ENCODE results near the gene ZKSCAN1. TPM values are rescaled to one million over a fixed set of nuclear protein-coding genes. Genes with fewer than 3 reads are reported as not detected.
"Not testable (repeated sequence)": the region's sequence is repeated elsewhere in the genome, so short reads cannot be mapped to it uniquely, and the experiment has no call there.

ZKSCAN1 gene
- total RNA-seq: 10 to 100 TPM; 51.1 to 58.6 TPM
- total RNA-seq: 80.0 to 125 reads per million in 2 donors

DNA sequence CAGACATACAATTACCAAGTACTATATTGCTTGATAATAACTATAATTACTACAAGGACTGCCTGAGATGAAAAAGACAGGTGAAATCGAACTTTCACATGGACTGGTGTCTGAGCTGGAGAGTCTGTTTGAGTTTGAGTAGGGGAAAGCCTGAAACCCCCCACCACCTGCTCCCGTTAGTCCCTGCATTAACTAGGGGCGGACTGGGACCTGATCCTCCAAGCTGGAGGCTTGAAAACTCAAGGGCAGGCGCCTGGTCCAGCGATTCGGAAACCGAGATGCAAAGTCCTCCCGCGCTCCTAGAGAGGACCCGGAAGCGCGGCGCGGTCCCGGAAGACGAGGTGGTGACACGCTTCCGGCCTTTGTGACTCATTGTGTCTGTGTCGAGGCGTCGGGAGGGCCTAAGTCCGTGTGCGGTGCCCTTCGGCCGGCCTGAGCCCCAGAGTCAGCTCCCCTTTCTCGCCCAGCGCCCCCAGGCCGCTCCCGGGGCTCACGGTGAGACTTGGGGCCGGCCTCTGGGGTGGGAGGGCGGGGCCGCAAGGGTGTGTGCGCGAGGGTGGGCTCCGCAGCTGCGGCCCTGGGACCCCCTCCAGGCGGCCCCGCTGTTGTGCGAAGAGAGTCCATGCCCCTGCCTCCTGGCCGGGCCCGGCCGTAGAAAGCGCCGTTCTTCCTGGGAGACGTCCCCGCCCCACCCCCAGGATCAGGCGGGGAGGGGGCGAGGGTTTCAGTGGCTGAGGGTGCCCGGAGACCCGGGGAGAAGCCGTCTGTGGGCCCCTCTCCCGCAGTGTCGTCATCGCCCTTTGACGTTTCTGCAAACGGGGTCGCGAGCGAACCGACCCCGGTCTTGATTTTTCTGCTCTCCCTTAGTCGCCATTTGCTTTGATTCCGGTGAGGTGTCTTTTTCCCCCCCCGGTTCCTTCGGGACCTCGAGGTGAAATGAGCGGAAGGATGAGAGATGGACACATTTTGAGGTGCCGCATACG lies at the start of gene ZKSCAN1:
Gene ZKSCAN1 (plus strand): TSS at position 365 of the 983 bp plus-strand sequence. CDS start 7,911 bp downstream, outside the sequence.
- ATAC-seq (peak; percentile 98), DNase-seq (peak; percentile 67 to 78 (median 74))
- H3K9me3 ChIP-seq (ENCODE audit: control insufficient read depth, low read length, poor library complexity, severe bottlenecking): no peaks in the 10 kb centered on the region
- Mint-ChIP-seq H3K4me3 (peak within 1 kb of the TSS; percentile 93), H3K27me3 (no peaks in the 10 kb centered on the region), H3K36me3 (ENCODE audit: low read depth) (peaks cover 4% of the 10 kb centered on the region), H3K4me1 (peaks cover 22% of the 10 kb centered on the region), H3K27ac (peak within 1 kb of the TSS; percentile 95)

DNA sequence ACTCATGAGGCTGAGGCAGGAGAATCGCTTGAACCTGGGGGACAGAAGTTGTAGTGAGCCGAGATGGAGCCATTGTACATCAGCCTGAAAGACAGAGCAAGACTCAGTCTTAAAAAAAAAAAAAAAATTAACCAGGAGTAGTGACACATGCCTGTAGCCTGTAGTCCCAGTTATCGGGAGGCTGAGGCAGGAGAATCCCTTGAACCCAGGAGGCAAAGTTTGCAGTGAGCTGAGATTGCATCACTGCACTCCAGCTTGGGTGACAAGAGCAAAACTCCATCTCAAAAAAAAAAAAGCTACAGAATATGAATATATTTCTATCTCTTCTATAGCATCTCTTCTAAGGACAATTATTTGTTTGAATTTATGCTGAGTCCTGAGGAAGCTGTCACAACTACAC lies 46.1 kb upstream of the ZKSCAN1 start:
- no peak for DNase-seq
- H3K4me3 Mint-ChIP-seq: no peak overlapping the region
- H3K4me1 Mint-ChIP-seq: no peaks in the 10 kb centered on the region
- no peak for ATAC-seq
- H3K9me3 ChIP-seq (ENCODE audit: control insufficient read depth, low read length, poor library complexity, severe bottlenecking): peaks cover 3% of the 10 kb centered on the region
- H3K27ac Mint-ChIP-seq: no peak overlapping the region
- no peaks in the 10 kb centered on the region for H3K36me3 Mint-ChIP-seq (ENCODE audit: low read depth)
- peaks cover 58% of the 10 kb centered on the region for H3K27me3 Mint-ChIP-seq

GRCh38 chr7:99969813-99970212 lies 45.6 kb upstream of the ZKSCAN1 start:
- H3K27ac Mint-ChIP-seq, ATAC-seq: not testable (repeated sequence)
- H3K27me3 Mint-ChIP-seq: peaks cover 53% of the 10 kb centered on the region

DNA sequence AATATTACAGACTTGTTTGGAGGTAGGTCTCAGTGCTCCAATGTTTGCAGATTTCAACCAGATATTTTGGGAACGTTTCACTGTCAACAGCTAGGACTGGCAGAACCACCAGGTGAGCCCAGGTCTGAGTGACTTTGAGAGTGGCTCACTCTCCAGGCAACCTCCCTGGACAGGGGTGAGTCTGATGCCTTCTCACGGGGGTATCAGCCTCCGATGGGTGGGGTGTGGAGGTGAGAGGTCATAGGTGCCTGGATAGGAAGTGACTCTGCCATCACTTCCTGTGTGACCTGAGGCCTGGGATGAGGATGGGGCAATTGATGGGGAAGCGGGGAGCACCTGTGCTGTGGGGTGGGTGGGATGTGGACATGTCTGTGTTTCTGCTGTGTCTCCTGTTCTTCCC lies 44.2 kb upstream of the ZKSCAN1 start:
- Mint-ChIP-seq H3K4me1 (no peaks in the 10 kb centered on the region), H3K27me3 (peaks cover 53% of the 10 kb centered on the region), H3K27ac (no peak overlapping the region), H3K36me3 (ENCODE audit: low read depth) (no peaks in the 10 kb centered on the region), H3K4me3 (no peak overlapping the region)
- DNase-seq (no peak), ATAC-seq (no peak)
- peaks cover 3% of the 10 kb centered on the region for H3K9me3 ChIP-seq (ENCODE audit: control insufficient read depth, low read length, poor library complexity, severe bottlenecking)

More at GRCh38 chr7:99969813-99970212, 45.6 kb upstream of the ZKSCAN1 start:
- DNase-seq; H3K4me3 Mint-ChIP-seq; H3K36me3 Mint-ChIP-seq (ENCODE audit: low read depth); H3K9me3 ChIP-seq (ENCODE audit: control insufficient read depth, low read length, poor library complexity, severe bottlenecking); H3K4me1 Mint-ChIP-seq: not testable (repeated sequence)

DNA sequence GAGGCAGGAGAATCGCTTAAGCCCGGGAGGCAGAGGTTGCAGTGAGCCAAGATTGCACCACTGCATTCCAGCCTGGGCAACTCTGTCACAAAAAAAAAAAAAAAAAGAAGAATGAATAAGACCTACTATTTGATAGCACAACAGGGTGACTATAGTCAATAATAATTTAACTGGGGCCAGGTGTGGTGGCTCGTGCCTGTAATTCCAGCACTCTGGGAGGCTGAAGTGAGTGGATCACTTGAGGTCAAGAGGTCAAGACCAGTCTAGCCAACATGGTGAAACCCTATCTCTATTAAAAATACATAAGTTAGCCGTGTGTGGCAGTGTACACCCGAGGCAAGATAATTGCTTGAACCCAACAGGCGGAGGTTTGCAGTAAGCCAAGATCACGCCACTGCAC lies 41.6 kb upstream of the ZKSCAN1 start:
- H3K4me3 Mint-ChIP-seq; H3K4me1 Mint-ChIP-seq; H3K27ac Mint-ChIP-seq; DNase-seq; ATAC-seq; H3K9me3 ChIP-seq (ENCODE audit: control insufficient read depth, low read length, poor library complexity, severe bottlenecking); H3K36me3 Mint-ChIP-seq (ENCODE audit: low read depth): not testable (repeated sequence)
- H3K27me3 Mint-ChIP-seq: peaks cover 44% of the 10 kb centered on the region

- Mint-ChIP-seq H3K4me1 (peaks cover 3% of the 10 kb centered on the region), H3K27me3 (peaks cover 52% of the 10 kb centered on the region)
Measured at GRCh38 chr7:99974681-99975080, 40.7 kb upstream of the ZKSCAN1 start.

GRCh38 chr7:99975782-99976521 lies 39.4 kb upstream of the ZKSCAN1 start, which contains the start of gene AZGP1:
AZGP1 (minus strand) TSS chr7:99976031; CDS start chr7:99976020, 11 bp downstream.
- no peak for DNase-seq
- H3K4me1 Mint-ChIP-seq: peaks cover 4% of the 10 kb centered on the region
- H3K27me3 Mint-ChIP-seq: peaks cover 50% of the 10 kb centered on the region
- no peaks in the 10 kb centered on the region for H3K36me3 Mint-ChIP-seq (ENCODE audit: low read depth)
- H3K9me3 ChIP-seq (ENCODE audit: control insufficient read depth, low read length, poor library complexity, severe bottlenecking): peaks cover 3% of the 10 kb centered on the region
- no peak within 1 kb of the TSS for H3K27ac Mint-ChIP-seq
- no peak within 1 kb of the TSS for H3K4me3 Mint-ChIP-seq
- no peak for ATAC-seq

More at GRCh38 chr7:99974681-99975080, 40.7 kb upstream of the ZKSCAN1 start:
- peaks cover 3% of the 10 kb centered on the region for H3K9me3 ChIP-seq (ENCODE audit: control insufficient read depth, low read length, poor library complexity, severe bottlenecking)
- H3K4me3 Mint-ChIP-seq: no peak overlapping the region
- no peak overlapping the region for H3K27ac Mint-ChIP-seq
- ATAC-seq (no peak), DNase-seq (no peak)
- no peaks in the 10 kb centered on the region for H3K36me3 Mint-ChIP-seq (ENCODE audit: low read depth)

DNA sequence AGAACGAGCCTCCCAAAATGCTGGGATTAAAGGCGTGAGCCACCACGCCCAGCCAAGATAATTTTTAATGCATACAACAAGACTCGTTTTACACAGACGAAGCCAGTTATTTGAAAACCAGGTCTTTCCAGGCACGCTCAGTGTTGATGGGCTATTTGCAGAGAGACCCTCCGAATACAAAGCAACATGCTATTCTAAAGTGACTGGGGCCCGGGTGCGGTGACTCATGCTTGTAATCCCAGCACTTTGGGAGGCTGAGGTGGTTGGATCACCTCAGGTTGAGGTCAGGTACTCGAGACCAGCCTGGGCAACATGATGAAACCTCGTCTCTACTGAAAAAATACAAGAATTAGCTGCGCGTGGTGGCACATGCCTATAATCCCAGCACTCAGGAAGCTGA lies 38.8 kb upstream of the ZKSCAN1 start:
- H3K9me3 ChIP-seq (ENCODE audit: control insufficient read depth, low read length, poor library complexity, severe bottlenecking): peaks cover 3% of the 10 kb centered on the region
- ATAC-seq: no peak
- no peak for DNase-seq
- Mint-ChIP-seq H3K27me3 (peaks cover 52% of the 10 kb centered on the region), H3K27ac (no peak overlapping the region), H3K4me1 (peaks cover 4% of the 10 kb centered on the region), H3K36me3 (ENCODE audit: low read depth) (no peaks in the 10 kb centered on the region), H3K4me3 (no peak overlapping the region)

DNA sequence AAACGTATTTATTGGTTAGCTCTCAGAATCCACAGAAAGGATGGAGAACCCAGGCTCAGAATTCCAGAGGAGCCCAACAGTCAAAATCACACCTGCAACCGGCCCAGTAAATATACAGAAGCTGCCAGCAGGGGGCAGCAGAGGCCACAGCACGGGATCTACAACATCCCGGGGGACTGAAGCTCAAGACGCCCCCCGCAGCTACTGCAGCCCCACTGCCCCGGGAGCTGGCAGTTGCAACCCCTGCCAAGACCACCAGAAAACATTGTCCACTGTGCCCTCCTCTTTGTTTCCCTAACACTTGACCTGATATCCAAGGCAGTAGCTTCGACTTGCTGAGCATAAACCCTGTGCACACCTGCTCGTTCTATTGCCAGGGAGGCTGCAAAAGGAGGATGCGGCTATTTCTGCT lies 35.6 kb upstream of the ZKSCAN1 start:
- H3K4me3 Mint-ChIP-seq; H3K4me1 Mint-ChIP-seq; H3K36me3 Mint-ChIP-seq (ENCODE audit: low read depth); H3K9me3 ChIP-seq (ENCODE audit: control insufficient read depth, low read length, poor library complexity, severe bottlenecking): not testable (repeated sequence)
- DNase-seq (peak; percentile 52 to 54 (median 54)), ATAC-seq (peak; percentile 80)
- Mint-ChIP-seq H3K27me3 (peaks cover 55% of the 10 kb centered on the region), H3K27ac (peak overlapping the region; percentile 81)

- H3K9me3 ChIP-seq (ENCODE audit: control insufficient read depth, low read length, poor library complexity, severe bottlenecking); H3K4me1 Mint-ChIP-seq; H3K4me3 Mint-ChIP-seq; ATAC-seq; DNase-seq; H3K27ac Mint-ChIP-seq; H3K36me3 Mint-ChIP-seq (ENCODE audit: low read depth): not testable (repeated sequence)
- peaks cover 50% of the 10 kb centered on the region for H3K27me3 Mint-ChIP-seq
Measured at GRCh38 chr7:99980448-99980872, 34.9 kb upstream of the ZKSCAN1 start.

GRCh38 chr7:99981066-99981465 lies 34.3 kb upstream of the ZKSCAN1 start:
- H3K4me1 Mint-ChIP-seq; ATAC-seq; H3K36me3 Mint-ChIP-seq (ENCODE audit: low read depth); DNase-seq; H3K27ac Mint-ChIP-seq; H3K4me3 Mint-ChIP-seq; H3K9me3 ChIP-seq (ENCODE audit: control insufficient read depth, low read length, poor library complexity, severe bottlenecking): not testable (repeated sequence)
- peaks cover 44% of the 10 kb centered on the region for H3K27me3 Mint-ChIP-seq

- H3K4me1 Mint-ChIP-seq: peaks cover 7% of the 10 kb centered on the region
- DNase-seq: no peak
- H3K27me3 Mint-ChIP-seq: peaks cover 41% of the 10 kb centered on the region
- no peaks in the 10 kb centered on the region for H3K36me3 Mint-ChIP-seq (ENCODE audit: low read depth)
- H3K27ac Mint-ChIP-seq: peak overlapping the region; percentile 74
- ATAC-seq: no peak
- H3K9me3 ChIP-seq (ENCODE audit: control insufficient read depth, low read length, poor library complexity, severe bottlenecking): no peaks in the 10 kb centered on the region
- no peak overlapping the region for H3K4me3 Mint-ChIP-seq
Measured at GRCh38 chr7:99984593-99984992, 30.8 kb upstream of the ZKSCAN1 start.

DNA sequence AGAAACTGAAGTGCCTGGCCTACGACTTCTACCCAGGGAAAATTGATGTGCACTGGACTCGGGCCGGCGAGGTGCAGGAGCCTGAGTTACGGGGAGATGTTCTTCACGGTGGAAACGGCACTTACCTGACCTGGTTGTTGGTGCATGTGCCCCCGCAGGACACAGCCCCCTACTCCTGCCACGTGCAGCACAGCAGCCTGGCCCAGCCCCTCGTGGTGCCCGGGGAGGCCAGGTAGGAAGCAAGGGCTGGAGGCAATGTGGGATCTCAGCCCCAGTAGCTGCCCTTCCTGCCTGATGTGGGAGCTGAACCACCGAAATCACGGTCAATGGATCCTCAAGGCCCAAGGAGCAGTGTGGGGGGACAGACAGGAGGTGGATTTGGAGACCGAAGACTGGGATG lies 28.1 kb upstream of the ZKSCAN1 start:
- H3K27ac Mint-ChIP-seq; DNase-seq; H3K4me1 Mint-ChIP-seq; H3K36me3 Mint-ChIP-seq (ENCODE audit: low read depth); ATAC-seq; H3K4me3 Mint-ChIP-seq; H3K9me3 ChIP-seq (ENCODE audit: control insufficient read depth, low read length, poor library complexity, severe bottlenecking): not testable (repeated sequence)
- H3K27me3 Mint-ChIP-seq: peaks cover 32% of the 10 kb centered on the region
